ENCODE data around the gene TNFRSF1A.

The TNFRSF1A gene

DNA sequence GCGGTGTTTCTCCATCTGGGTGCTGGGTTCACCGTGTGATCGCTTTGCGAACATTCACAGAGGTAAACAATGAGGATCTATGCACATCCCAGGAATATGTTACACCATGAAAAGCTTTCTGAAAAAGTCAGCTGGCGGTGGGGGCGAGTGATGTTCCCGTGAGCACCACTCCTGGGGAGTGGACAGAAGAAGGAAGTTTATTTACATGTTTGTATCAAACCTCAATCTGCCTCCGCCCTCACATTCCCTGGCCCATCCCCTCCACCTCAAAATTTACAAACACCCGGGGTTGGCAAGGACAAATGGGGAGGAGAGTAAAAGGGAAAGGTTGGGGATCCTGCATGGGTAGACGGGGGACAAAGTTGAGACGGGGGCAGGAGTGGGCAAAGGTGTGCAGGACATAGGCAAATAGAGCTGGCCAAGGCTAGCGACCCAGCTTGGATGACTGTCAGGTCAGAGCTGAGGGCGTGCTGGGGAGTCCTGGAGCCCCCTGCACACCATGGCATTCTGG lies 6.9 kb downstream of the TNFRSF1A start:
- Histone ChIP-seq H3K9ac (peak overlapping the region; percentile 42; the same call in 1 of the 2 replicates), H4K20me1 (ENCODE audit: insufficient read depth) (no peaks in the 10 kb centered on the region), H3K4me1 (ENCODE audit: low read depth, poor library complexity, severe bottlenecking) (peaks cover 16% of the 10 kb centered on the region), H3K36me3 (ENCODE audit: insufficient read depth) (no peaks in the 10 kb centered on the region), H2AFZ (ENCODE audit: low read depth) (no peak overlapping the region), H3K4me3 (IDR thresholded peaks at IDR 0.05; ENCODE audit: insufficient read depth, low read depth, low read length) (no peak overlapping the region), H3K27ac (peak overlapping the region; percentile 56; the same call in 1 of the 2 replicates), H3K79me2 (ENCODE audit: insufficient read depth, low read depth) (no peaks in the 10 kb centered on the region), H3K4me2 (peak overlapping the region; percentile 29; the same call in 1 of the 2 replicates), H3K27me3 (ENCODE audit: insufficient read depth, low read depth) (no peaks in the 10 kb centered on the region)
- TF ChIP-seq, protein P1, sequence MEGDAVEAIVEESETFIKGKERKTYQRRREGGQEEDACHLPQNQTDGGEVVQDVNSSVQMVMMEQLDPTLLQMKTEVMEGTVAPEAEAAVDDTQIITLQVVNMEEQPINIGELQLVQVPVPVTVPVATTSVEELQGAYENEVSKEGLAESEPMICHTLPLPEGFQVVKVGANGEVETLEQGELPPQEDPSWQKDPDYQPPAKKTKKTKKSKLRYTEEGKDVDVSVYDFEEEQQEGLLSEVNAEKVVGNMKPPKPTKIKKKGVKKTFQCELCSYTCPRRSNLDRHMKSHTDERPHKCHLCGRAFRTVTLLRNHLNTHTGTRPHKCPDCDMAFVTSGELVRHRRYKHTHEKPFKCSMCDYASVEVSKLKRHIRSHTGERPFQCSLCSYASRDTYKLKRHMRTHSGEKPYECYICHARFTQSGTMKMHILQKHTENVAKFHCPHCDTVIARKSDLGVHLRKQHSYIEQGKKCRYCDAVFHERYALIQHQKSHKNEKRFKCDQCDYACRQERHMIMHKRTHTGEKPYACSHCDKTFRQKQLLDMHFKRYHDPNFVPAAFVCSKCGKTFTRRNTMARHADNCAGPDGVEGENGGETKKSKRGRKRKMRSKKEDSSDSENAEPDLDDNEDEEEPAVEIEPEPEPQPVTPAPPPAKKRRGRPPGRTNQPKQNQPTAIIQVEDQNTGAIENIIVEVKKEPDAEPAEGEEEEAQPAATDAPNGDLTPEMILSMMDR (conservative IDR thresholded peaks at IDR 0.05; ENCODE audit: low read depth, low read length): no peak

DNA sequence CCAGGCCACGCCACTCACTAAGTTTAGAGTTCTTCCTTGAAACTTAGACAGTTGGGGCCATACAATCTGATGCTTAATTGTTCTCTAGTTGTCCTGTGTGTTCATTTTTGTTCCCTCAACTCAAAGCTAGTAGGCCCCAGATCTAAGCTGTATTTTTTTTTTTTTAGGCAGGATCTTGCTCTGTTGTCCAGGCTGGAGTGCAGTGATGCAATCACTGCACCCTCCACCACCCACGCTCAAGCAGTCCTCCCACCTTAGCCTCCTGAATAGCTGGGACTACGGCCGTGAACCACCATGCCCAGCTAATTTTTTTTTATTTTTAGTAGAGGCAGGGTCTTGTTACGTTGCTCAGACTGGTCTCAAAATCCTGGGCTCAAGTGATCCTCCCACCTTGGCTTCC lies 7.5 kb downstream of the TNFRSF1A start:
- no peaks in the 10 kb centered on the region for H3K79me2 ChIP-seq (ENCODE audit: insufficient read depth, low read depth)
- no peak overlapping the region for H3K4me3 ChIP-seq (IDR thresholded peaks at IDR 0.05; ENCODE audit: insufficient read depth, low read depth, low read length)
- peaks cover 16% of the 10 kb centered on the region for H3K4me1 ChIP-seq (ENCODE audit: low read depth, poor library complexity, severe bottlenecking)
- no peak overlapping the region for H2AFZ ChIP-seq (ENCODE audit: low read depth)
- H3K27me3 ChIP-seq (ENCODE audit: insufficient read depth, low read depth): no peaks in the 10 kb centered on the region
- no peaks in the 10 kb centered on the region for H3K36me3 ChIP-seq (ENCODE audit: insufficient read depth)
- TF ChIP-seq, protein P1 (conservative IDR thresholded peaks at IDR 0.05; ENCODE audit: low read depth, low read length): no peak
- H3K4me2 ChIP-seq: no peak overlapping the region
- no peaks in the 10 kb centered on the region for H4K20me1 ChIP-seq (ENCODE audit: insufficient read depth)
- H3K27ac ChIP-seq: no peak overlapping the region
- H3K9ac ChIP-seq: no peak overlapping the region

DNA sequence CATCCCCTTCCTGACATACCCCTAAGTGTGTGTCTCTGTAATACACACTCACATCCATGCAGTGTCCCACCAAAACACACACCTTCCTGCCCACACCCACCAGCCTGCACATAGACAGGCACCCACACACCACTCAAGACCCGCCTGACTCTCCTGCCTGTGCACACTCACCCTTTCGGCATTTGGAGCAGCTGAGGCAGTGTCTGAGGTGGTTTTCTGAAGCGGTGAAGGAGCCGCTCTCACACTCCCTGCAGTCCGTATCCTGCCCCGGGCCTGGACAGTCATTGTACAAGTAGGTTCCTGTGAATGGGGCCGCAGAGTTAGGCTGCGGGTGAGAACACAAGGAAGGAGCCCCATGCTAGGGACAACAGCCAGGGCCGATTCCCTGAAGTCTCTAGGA lies 8.3 kb downstream of the TNFRSF1A start:
- H3K4me1 ChIP-seq (ENCODE audit: low read depth, poor library complexity, severe bottlenecking): peaks cover 16% of the 10 kb centered on the region
- no peak overlapping the region for H3K4me2 ChIP-seq
- H2AFZ ChIP-seq (ENCODE audit: low read depth): no peak overlapping the region
- H3K79me2 ChIP-seq (ENCODE audit: insufficient read depth, low read depth): no peaks in the 10 kb centered on the region
- no peak overlapping the region for H3K9ac ChIP-seq
- H3K27ac ChIP-seq: no peak overlapping the region
- H4K20me1 ChIP-seq (ENCODE audit: insufficient read depth): no peaks in the 10 kb centered on the region
- TF ChIP-seq, protein P1 (conservative IDR thresholded peaks at IDR 0.05; ENCODE audit: low read depth, low read length): no peak
- no peaks in the 10 kb centered on the region for H3K27me3 ChIP-seq (ENCODE audit: insufficient read depth, low read depth)
- H3K36me3 ChIP-seq (ENCODE audit: insufficient read depth): no peaks in the 10 kb centered on the region
- no peak overlapping the region for H3K4me3 ChIP-seq (IDR thresholded peaks at IDR 0.05; ENCODE audit: insufficient read depth, low read depth, low read length)

DNA sequence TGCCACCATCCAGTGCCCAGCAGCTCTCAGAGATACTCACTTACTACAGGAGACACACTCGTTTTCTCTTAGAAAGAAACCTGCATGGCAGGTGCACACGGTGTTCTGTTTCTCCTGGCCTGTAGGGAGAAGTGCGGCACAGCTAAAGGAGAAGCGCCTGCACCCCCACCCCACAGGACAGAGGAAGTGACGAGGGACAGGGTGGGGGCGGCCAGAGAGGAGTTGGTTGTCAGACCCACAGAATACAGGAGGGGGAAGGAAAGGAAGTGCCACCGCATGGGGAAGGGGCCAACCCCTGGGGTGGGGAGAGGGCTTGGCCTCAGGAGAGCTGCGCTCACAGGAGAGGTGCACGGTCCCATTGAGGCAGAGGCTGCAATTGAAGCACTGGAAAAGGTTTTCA lies 8.8 kb downstream of the TNFRSF1A start:
- Histone ChIP-seq H4K20me1 (ENCODE audit: insufficient read depth) (no peaks in the 10 kb centered on the region), H3K4me2 (no peak overlapping the region), H3K36me3 (ENCODE audit: insufficient read depth) (no peaks in the 10 kb centered on the region), H3K4me1 (ENCODE audit: low read depth, poor library complexity, severe bottlenecking) (peaks cover 16% of the 10 kb centered on the region), H3K4me3 (IDR thresholded peaks at IDR 0.05; ENCODE audit: insufficient read depth, low read depth, low read length) (no peak overlapping the region), H2AFZ (ENCODE audit: low read depth) (no peak overlapping the region), H3K27ac (no peak overlapping the region), H3K27me3 (ENCODE audit: insufficient read depth, low read depth) (no peaks in the 10 kb centered on the region), H3K79me2 (ENCODE audit: insufficient read depth, low read depth) (no peaks in the 10 kb centered on the region), H3K9ac (no peak overlapping the region)
- TF ChIP-seq, protein P1 (conservative IDR thresholded peaks at IDR 0.05; ENCODE audit: low read depth, low read length): no peak

Measured in KMS-11 (cell line).